B cell (primary cell): ENCODE measurements around the gene PIAS4. TPM values are rescaled to one million over a fixed set of nuclear protein-coding genes. Genes with fewer than 3 reads are reported as not detected.

Source experiments
- ATAC-seq: fragments of 200-7000 bp; cut with Tn5 transposase; one replicate; pipeline ENCODE4 v1.10.0; 2021; ENCODE audit warnings: low read depth, mild to moderate bottlenecking, moderate number of reproducible peaks, moderate library complexity
- CTCF ChIA-PET: fragments of 350-600 bp; sonication (Branson Sonifier 250); formaldehyde crosslinking; loops from one replicate; lab custom pipeline; 2021; ENCODE audit warnings: antibody characterized with exemption, inconsistent platforms; lab: Charles Lee
- POLR2A ChIA-PET: fragments of 350-600 bp; sonication (Branson Sonifier 250); formaldehyde crosslinking; loops from one replicate; lab custom pipeline; 2021; ENCODE audit warnings: antibody characterized with exemption; lab: Charles Lee
- DNase-seq: peaks from one replicate; pipeline ENCODE4 v3.0.0; 2013
- H2AFZ ChIP-seq: 2 replicates; pipeline ENCODE4 v1.6.1; 2012; ENCODE audit warnings: mild to moderate bottlenecking, low read depth, low read length; ENCODE audit not compliant: insufficient read depth, poor library complexity, severe bottlenecking
- H3K27ac ChIP-seq, 2 donors: 1 replicate in 1 of 2; 2 replicates in 1 of 2; pipeline ENCODE4 v1.5.1; 2012 to 2013; ENCODE audit warnings: low read length in 2 of 2, mild to moderate bottlenecking in 2 of 2, moderate library complexity in 1 of 2
- H3K27me3 ChIP-seq, 4 experiments: fragments of 200-600 bp in 1 of 4; sonication (generic) in 1 of 4; replicated peaks in 1 of 4; 1 replicate in 2 of 4; 2 replicates in 2 of 4; pipeline versions ENCODE4 v1.6.1 to v1.7.0; 2013 to 2016; ENCODE audit warnings: low read length in 3 of 4, mild to moderate bottlenecking in 2 of 4, mixed read lengths in 1 of 4, moderate library complexity in 1 of 4; ENCODE audit not compliant: insufficient read depth in 4 of 4, control insufficient read depth in 3 of 4; ENCODE audit errors: control extremely low read depth in 1 of 4
- H3K36me3 ChIP-seq, 2 experiments: replicated peaks in 1 of 2; 1 replicate in 1 of 2; 2 replicates in 1 of 2; pipeline versions ENCODE4 v1.6.1 to v1.7.1; 2013; ENCODE audit warnings: low read length in 1 of 2; ENCODE audit not compliant: insufficient read depth in 2 of 2, control insufficient read depth in 1 of 2; ENCODE audit errors: control extremely low read depth in 1 of 2, extremely low read depth in 1 of 2
- H3K4me1 ChIP-seq, 2 donors: fragments of 200-600 bp in 1 of 2; sonication (generic) in 1 of 2; 1 replicate in 1 of 2; 2 replicates in 1 of 2; pipeline versions ENCODE4 v1.5.1 to v1.6.1; 2013 to 2017; ENCODE audit warnings: low read length in 2 of 2; ENCODE audit not compliant: control insufficient read depth in 2 of 2, insufficient read depth in 2 of 2
- H3K4me2 ChIP-seq: replicated peaks from 2 replicates; pipeline ENCODE3; 2012; ENCODE audit warnings: mild to moderate bottlenecking, low read depth, low read length; ENCODE audit not compliant: poor library complexity, severe bottlenecking
- H3K4me3 ChIP-seq, 5 experiments: fragments of 200-600 bp in 1 of 5; sonication (generic) in 1 of 5; 1 replicate in 3 of 5; 2 replicates in 2 of 5; pipeline versions ENCODE4 v1.5.1 to v1.7.0; 2011 to 2016; ENCODE audit warnings: low read length in 4 of 5, mild to moderate bottlenecking in 4 of 5, low read depth in 2 of 5, control low read depth in 1 of 5, moderate library complexity in 1 of 5; ENCODE audit not compliant: insufficient read depth in 1 of 5; ENCODE audit errors: control extremely low read depth in 1 of 5, extremely low read depth in 1 of 5
- H3K79me2 ChIP-seq: fragments of 200-600 bp; sonication (generic); one replicate; pipeline ENCODE4 v1.6.0; 2016; ENCODE audit warnings: low read length; ENCODE audit not compliant: control insufficient read depth, insufficient read depth
- H3K9ac ChIP-seq: fragments of 200-600 bp; sonication (generic); 2 replicates; pipeline ENCODE4 v1.6.1; 2017; ENCODE audit warnings: mild to moderate bottlenecking, low read length, moderate library complexity
- H3K9me3 ChIP-seq, 3 donors: one replicate each; pipeline versions ENCODE4 v1.6.1 to v1.7.1; 2013; ENCODE audit warnings: low read length in 2 of 3; ENCODE audit not compliant: control insufficient read depth in 2 of 3, insufficient read depth in 1 of 3; ENCODE audit errors: control extremely low read depth in 1 of 3
- H4K20me1 ChIP-seq: 2 replicates; pipeline ENCODE4 v1.6.0; 2012; ENCODE audit warnings: mild to moderate bottlenecking, low read length; ENCODE audit not compliant: insufficient read depth, control insufficient read depth, poor library complexity, severe bottlenecking
- H3K27ac Mint-ChIP-seq: one replicate; pipeline ENCODE4 v1.8.0; 2021; ENCODE audit warnings: mixed read lengths
- H3K27me3 Mint-ChIP-seq: one replicate; pipeline ENCODE4 v1.8.0; 2021; ENCODE audit warnings: mixed read lengths
- H3K4me1 Mint-ChIP-seq: one replicate; pipeline ENCODE4 v1.8.0; 2021; ENCODE audit warnings: mixed read lengths
- H3K4me3 Mint-ChIP-seq: one replicate; pipeline ENCODE4 v1.8.0; 2021; ENCODE audit warnings: mixed read lengths
- H3K9me3 Mint-ChIP-seq: one replicate; pipeline ENCODE4 v1.8.0; 2022; ENCODE audit warnings: mixed read lengths; ENCODE audit not compliant: insufficient read depth
- CTCF ChIP-seq: fragments of 200-600 bp; IDR thresholded peaks from one replicate; pipeline ENCODE4 v1.8.0; 2022; ENCODE audit warnings: antibody characterized with exemption, mild to moderate bottlenecking
- EZH2 ChIP-seq: IDR thresholded peaks from 2 replicates; pipeline ENCODE4 v1.6.1; 2012; ENCODE audit warnings: borderline replicate concordance, low read depth, mild to moderate bottlenecking, moderate library complexity, low read length; ENCODE audit not compliant: insufficient read depth, poor library complexity, severe bottlenecking
- WGBS: methylation state at CpG from one replicate; pipeline ENCODE4 v1.1.5; 2013; ENCODE audit warnings: missing lambda C conversion rate; ENCODE audit not compliant: insufficient coverage; 5-methylcytosine and 5-hydroxymethylcytosine counted together
- intact Hi-C: fragments of 100-400 bp; cut with micrococcal nuclease; formaldehyde crosslinking; loops from one replicate; pipeline ENCODE4 v1.10.0; 2022
- polyA plus RNA-seq: library from polyadenylated mRNA; depleted of rRNA; stranded (reverse); fragments of >200 nt; gene quantifications from 2 replicates; pipeline ENCODE4 v1.2.3, GENCODE V29; 2012
- total RNA-seq, 2 donors: library from RNA; stranded (reverse); fragments of 120-200 nt in 1 of 2; gene quantifications; 1 replicate in 1 of 2; 2 replicates in 1 of 2; pipeline versions ENCODE4 v1.2.3 to v1.2.4, GENCODE V29; 2013 to 2022

Gene PIAS4
- total and polyA plus RNA-seq, 2 donors (not counting 1 experiment from before 2014, with no cell fraction given): 13.7 to 56.8 TPM

GRCh38 chr19:4083677-4084546, 76.4 kb downstream of the PIAS4 start:
- H3K36me3 ChIP-seq: no peaks in the 10 kb centered on the region
- H3K27ac Mint-ChIP-seq: peak overlapping the region; percentile 94
- no peaks in the 10 kb centered on the region for H3K79me2 ChIP-seq
- H3K27me3 ChIP-seq: no peaks in the 10 kb centered on the region
- 57% methylated on average over 17 of the region's 28 CpGs for WGBS
- H3K4me3 Mint-ChIP-seq: peak overlapping the region; percentile 81
- CTCF ChIA-PET: interaction anchor here (1.0 kb wide), 1 partner anchor 98 kb away, joined by 3 read pairs; the partner anchor contains the start of gene EEF2
- H2AFZ ChIP-seq: peak overlapping the region; percentile 80
- peak overlapping the region; percentile 57 for H3K9ac ChIP-seq
- POLR2A ChIA-PET: interaction anchor here (0.6 to 1.2 kb wide), 3 partner anchors 17 to 97 kb away, joined by 4 to 6 read pairs (median 4); partner anchors contain the start of gene ZBTB7A
- ATAC-seq (peak; percentile 53), DNase-seq (peak; percentile 53)
- no peaks in the 10 kb centered on the region for H3K27me3 Mint-ChIP-seq
- intact Hi-C loops: no loop called here
- H3K4me1 Mint-ChIP-seq: peaks cover 18% of the 10 kb centered on the region
- H3K27ac ChIP-seq: peak overlapping the region; percentile 65 to 77
- no peaks in the 10 kb centered on the region for H3K9me3 Mint-ChIP-seq
- no peaks in the 10 kb centered on the region for H4K20me1 ChIP-seq
- H3K4me3 ChIP-seq: peak overlapping the region in 4 of 5 experiments; percentile 17 to 42 (median 40)
- H3K9me3 ChIP-seq: peaks cover 0 to 4% (median 0%) of the 10 kb centered on the region in 3 donors
- H3K4me1 ChIP-seq: peaks cover 22 to 28% of the 10 kb centered on the region in 2 donors
- no peak for TF ChIP-seq CTCF
- TF ChIP-seq EZH2: no peak
- H3K4me2 ChIP-seq: peak overlapping the region; percentile 81

DNA sequence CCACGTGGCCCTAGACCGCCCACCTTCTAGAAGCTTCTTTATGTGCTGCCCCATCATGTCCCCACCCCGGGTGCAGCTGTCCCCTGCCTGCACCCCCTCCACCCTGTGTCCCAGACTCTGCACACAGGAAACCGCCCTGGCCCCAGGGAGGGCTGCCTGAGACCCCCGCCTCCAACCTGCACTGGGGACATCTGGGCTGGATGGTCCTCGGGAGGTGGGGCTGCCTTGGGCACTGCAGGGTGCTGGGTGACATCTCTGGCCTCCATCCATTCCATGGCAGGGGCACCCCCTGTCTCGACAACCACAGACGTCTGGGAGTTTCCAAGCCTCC, 77.0 kb downstream of the PIAS4 start:
- H3K27ac Mint-ChIP-seq: peak overlapping the region; percentile 94
- ChIA-PET POLR2A (interaction anchor here (0.5 to 1.2 kb wide), 4 partner anchors 18 to 377 kb away, joined by 3 to 6 read pairs (median 4); partner anchors contain the start of gene ZBTB7A), CTCF (no interaction called here)
- Histone ChIP-seq H3K9ac (peak overlapping the region; percentile 57), H3K4me1 (peaks cover 28 to 34% of the 10 kb centered on the region in 2 donors), H3K27ac (peak overlapping the region; percentile 65 to 77), H3K4me3 (peak overlapping the region in 2 of 5 experiments; percentile 17 to 42), H4K20me1 (no peaks in the 10 kb centered on the region), H3K9me3 (peaks cover 0 to 4% (median 0%) of the 10 kb centered on the region in 3 donors), H3K27me3 (no peaks in the 10 kb centered on the region), H3K4me2 (peak overlapping the region; percentile 81), H3K79me2 (no peaks in the 10 kb centered on the region), H3K36me3 (no peaks in the 10 kb centered on the region), H2AFZ (peak overlapping the region; percentile 80)
- H3K27me3 Mint-ChIP-seq: no peaks in the 10 kb centered on the region
- WGBS: 58% methylated on average over 4 of the region's 8 CpGs
- TF ChIP-seq CTCF: no peak
- no peak for TF ChIP-seq EZH2
- H3K9me3 Mint-ChIP-seq: no peaks in the 10 kb centered on the region
- H3K4me3 Mint-ChIP-seq: peak overlapping the region; percentile 81
- intact Hi-C loops: no loop called here
- ATAC-seq (peak; percentile 13), DNase-seq (no peak)
- peaks cover 24% of the 10 kb centered on the region for H3K4me1 Mint-ChIP-seq
